Esophagus muscularis mucosa (tissue), 4 donors: ENCODE results near the gene CCDC34. TPM values are rescaled to one million over a fixed set of nuclear protein-coding genes. Genes with fewer than 3 reads are reported as not detected.

Source experiments
- DNase-seq: peaks from one replicate; pipeline ENCODE4 v3.0.0-alpha.2; 2017; ENCODE audit errors: extremely low spot score
- H3K27ac ChIP-seq, 4 donors: fragments of 200-600 bp; sonication (generic); replicated peaks in 1 of 4; 1 replicate in 3 of 4; 2 replicates in 1 of 4; pipeline ENCODE4 v1.5.1; 2016 to 2019; ENCODE audit warnings: mild to moderate bottlenecking in 1 of 4
- H3K27me3 ChIP-seq, 4 donors: fragments of 200-600 bp; sonication (generic); one replicate each; pipeline versions ENCODE4 v1.5.1 to v1.6.0; 2016 to 2019
- H3K36me3 ChIP-seq, 4 donors: fragments of 200-600 bp; sonication (generic); one replicate each; pipeline ENCODE4 v1.5.1; 2016 to 2019
- H3K4me1 ChIP-seq, 4 donors: fragments of 200-600 bp; sonication (generic); one replicate each; pipeline ENCODE4 v1.5.1; 2016 to 2019
- H3K4me3 ChIP-seq, 4 donors: fragments of 200-600 bp; sonication (generic); 1 replicate in 2 of 4; 2 replicates in 2 of 4; pipeline ENCODE4 v1.5.1; 2016 to 2019; ENCODE audit warnings: mild to moderate bottlenecking in 4 of 4, moderate library complexity in 1 of 4
- H3K9me3 ChIP-seq, 4 donors: fragments of 200-600 bp; sonication (generic); 1 replicate in 3 of 4; 2 replicates in 1 of 4; pipeline ENCODE4 v1.5.1; 2016 to 2019
- CTCF ChIP-seq, 3 experiments: fragments of 200-600 bp in 2 of 3; fragments of 450-650 bp in 1 of 3; sonication (generic) in 2 of 3; IDR thresholded peaks; one replicate each; pipeline ENCODE4 v1.5.1; 2017 to 2019; ENCODE audit warnings: antibody characterized with exemption in 3 of 3, mild to moderate bottlenecking in 2 of 3, moderate library complexity in 1 of 3
- EP300 ChIP-seq: sonication (generic); formaldehyde crosslinking; IDR thresholded peaks from one replicate; pipeline ENCODE4 v1.6.1; 2017; ENCODE audit warnings: antibody characterized with exemption
- POLR2A ChIP-seq: fragments of 450-650 bp; IDR thresholded peaks from one replicate; pipeline ENCODE4 v1.6.1; 2017; ENCODE audit warnings: antibody characterized with exemption, moderate library complexity, mild to moderate bottlenecking, low read depth
- POLR2AphosphoS5 ChIP-seq, 2 donors: sonication (generic); formaldehyde crosslinking; IDR thresholded peaks; one replicate each; pipeline ENCODE4 v1.6.1; 2017; ENCODE audit warnings: antibody characterized with exemption in 2 of 2
- WGBS: methylation state at CpG from one replicate; pipeline ENCODE4 v1.1.5; 2018; 5-methylcytosine and 5-hydroxymethylcytosine counted together
- intact Hi-C: fragments of 100-400 bp; cut with DNase I; formaldehyde crosslinking; loops from one replicate; pipeline ENCODE4 v1.15.1; 2023
- total RNA-seq, 4 donors: library from RNA; depleted of rRNA; stranded (reverse); fragments of >200 nt; gene quantifications; one replicate each; pipeline versions ENCODE4 v1.1.0 to v1.2.1, GENCODE V29; 2016

Gene CCDC34
- total RNA-seq, 4 donors from 2014 or later: 0.83 to 1.5 (median 1.2) TPM

GRCh38 chr11:27293515-27294417 is 69.2 kb downstream of the CCDC34 start:
- no peaks in the 10 kb centered on the region for H3K9me3 ChIP-seq
- H3K4me3 ChIP-seq: no peak overlapping the region
- no peaks in the 10 kb centered on the region for H3K27me3 ChIP-seq
- no peaks in the 10 kb centered on the region for H3K36me3 ChIP-seq
- no peak for DNase-seq
- no peaks in the 10 kb centered on the region for H3K4me1 ChIP-seq
- no peak overlapping the region for H3K27ac ChIP-seq
- 81% methylated on average over 5 of the region's 6 CpGs for WGBS
- TF ChIP-seq POLR2AphosphoS5 (IDR thresholded peaks at IDR 0.05) (no peak), POLR2A (no peak), CTCF (IDR thresholded peaks at IDR 0.05) (no peak), EP300 (no peak)
- intact Hi-C loops: no loop called here

- no peaks in the 10 kb centered on the region for H3K36me3 ChIP-seq
- H3K9me3 ChIP-seq: no peaks in the 10 kb centered on the region
- TF ChIP-seq POLR2AphosphoS5 (IDR thresholded peaks at IDR 0.05) (no peak), POLR2A (no peak), CTCF (IDR thresholded peaks at IDR 0.05) (no peak)
- no peaks in the 10 kb centered on the region for H3K4me1 ChIP-seq
- no peaks in the 10 kb centered on the region for H3K27me3 ChIP-seq
- 40% methylated on average over 2 of the region's 2 CpGs for WGBS
- intact Hi-C loops: no loop called here
- H3K4me3 ChIP-seq: no peak overlapping the region
- no peak overlapping the region for H3K27ac ChIP-seq
- DNase-seq: no peak
Measured at GRCh38 chr11:27292637-27293010, 70.4 kb downstream of the CCDC34 start.

- Histone ChIP-seq H3K27ac (no peak overlapping the region), H3K4me1 (no peaks in the 10 kb centered on the region), H3K27me3 (no peaks in the 10 kb centered on the region), H3K36me3 (no peaks in the 10 kb centered on the region), H3K4me3 (no peak overlapping the region), H3K9me3 (no peaks in the 10 kb centered on the region)
- DNase-seq: no peak
- intact Hi-C loops: no loop called here
- no peak for TF ChIP-seq EP300
- TF ChIP-seq POLR2AphosphoS5 (IDR thresholded peaks at IDR 0.05): no peak
- TF ChIP-seq CTCF (IDR thresholded peaks at IDR 0.05): no peak
- TF ChIP-seq POLR2A: no peak
- WGBS: 84% methylated on average over 5 of the region's 5 CpGs
Measured at GRCh38 chr11:27291954-27292636, 70.9 kb downstream of the CCDC34 start.

- TF ChIP-seq EP300 (no peak), POLR2A (no peak), POLR2AphosphoS5 (IDR thresholded peaks at IDR 0.05) (no peak), CTCF (IDR thresholded peaks at IDR 0.05) (no peak)
Measured at GRCh38 chr11:27291302-27291889, 71.6 kb downstream of the CCDC34 start.

More at GRCh38 chr11:27291302-27291889, 71.6 kb downstream of the CCDC34 start:
- Histone ChIP-seq H3K27ac (no peak overlapping the region), H3K4me1 (no peaks in the 10 kb centered on the region), H3K27me3 (no peaks in the 10 kb centered on the region), H3K36me3 (no peaks in the 10 kb centered on the region), H3K4me3 (no peak overlapping the region), H3K9me3 (no peaks in the 10 kb centered on the region)
- intact Hi-C loops: no loop called here
- 93% methylated on average over 6 of the region's 6 CpGs for WGBS
- no peak for DNase-seq
